GM11168 (cell line): ENCODE data around the gene ADGRF1.
"Not testable (repeated sequence)": the region's sequence is repeated elsewhere in the genome, so short reads cannot be mapped to it uniquely, and the experiment has no call there.

ENCODE experiments used
- in situ Hi-C: fragments of 300-500 bp; cut with MboI; formaldehyde crosslinking; loops from one replicate; pipeline ENCODE4 v1.12.0; 2022; ENCODE audit warnings: low sequenced_read_pairs; ENCODE audit not compliant: unreplicated experiment

ADGRF1 gene

GRCh38 chr6:47042275-47042791 is at the start of gene ADGRF1:
Gene ADGRF1 (minus strand): TSS chr6:47042332. CDS start chr6:47029061, 13,271 bp downstream.
- in situ Hi-C loops, result no loop called here

DNA sequence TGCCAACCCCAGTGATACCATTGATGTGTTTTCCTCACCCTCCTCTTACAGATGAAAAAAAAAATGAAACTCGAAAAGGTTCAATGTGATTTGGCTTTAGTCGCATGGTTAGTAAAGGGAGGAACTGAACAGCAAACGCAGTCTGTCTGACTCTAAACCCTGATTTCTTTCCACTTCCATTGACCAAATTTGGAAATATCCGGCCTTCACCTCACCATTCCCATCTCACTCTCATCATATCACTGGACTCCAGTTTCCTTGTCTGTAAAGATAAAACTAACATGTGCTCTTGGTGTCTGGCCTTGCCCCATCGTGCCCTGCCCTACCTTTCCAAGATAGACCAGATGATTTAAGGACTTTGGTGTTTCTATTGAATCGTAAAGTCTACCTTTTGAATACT is 48.7 kb upstream of the ADGRF1 start:
- in situ Hi-C loops, result no loop called here

- in situ Hi-C loops, result not testable (repeated sequence)
Observed at GRCh38 chr6:47089473-47089872, 47.3 kb upstream of the ADGRF1 start.

- in situ Hi-C loops, result no loop called here
Observed at GRCh38 chr6:47086051-47086770, 44.1 kb upstream of the ADGRF1 start.

DNA sequence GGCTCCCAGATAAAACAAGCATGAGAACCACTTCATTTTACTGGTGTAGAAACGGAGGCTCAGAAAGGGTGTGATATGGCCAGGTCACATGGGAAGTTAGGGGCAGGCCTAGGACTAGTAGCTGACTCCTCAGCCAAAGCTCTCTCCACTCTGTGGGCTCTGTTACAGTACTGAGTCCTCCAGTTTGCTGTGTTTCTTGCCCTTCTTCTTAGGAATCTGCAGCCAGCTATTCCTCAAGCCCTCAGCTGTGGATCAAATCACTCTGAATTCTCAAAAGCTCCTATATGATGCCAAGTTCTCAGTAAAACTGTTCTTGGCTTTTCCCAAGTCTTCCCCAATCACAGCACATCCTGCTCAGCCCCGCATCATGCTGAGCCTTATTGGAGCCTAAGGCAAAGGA is 42.5 kb upstream of the ADGRF1 start:
- in situ Hi-C loops, result no loop called here

DNA sequence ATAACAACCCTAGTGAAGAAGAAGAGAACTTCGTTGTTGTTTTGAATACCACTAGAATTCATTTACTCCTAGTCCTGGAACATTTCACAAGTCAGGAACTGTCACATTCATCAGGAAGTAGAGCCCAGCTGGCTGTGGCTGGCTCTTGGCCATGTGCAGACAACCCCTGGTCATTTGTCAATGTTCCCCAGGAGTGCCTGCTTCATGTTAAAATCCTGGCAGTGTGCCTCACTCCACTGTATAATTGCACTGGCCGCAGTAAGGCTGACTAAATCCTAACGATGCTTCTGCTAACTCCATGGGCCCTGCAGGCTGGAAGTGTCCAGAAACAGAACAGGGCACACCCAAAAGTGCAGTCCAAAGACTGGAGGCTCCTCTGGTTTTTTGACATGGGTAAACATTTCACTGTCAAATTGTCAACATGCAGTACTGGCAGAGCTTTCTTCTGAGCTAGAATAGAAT is 41.5 kb upstream of the ADGRF1 start:
- in situ Hi-C loops, result no loop called here

GRCh38 chr6:47080083-47080596 is 38.0 kb upstream of the ADGRF1 start:
- in situ Hi-C loops, result no loop called here

- in situ Hi-C loops, result no loop called here
Observed at GRCh38 chr6:47079638-47080037, 37.5 kb upstream of the ADGRF1 start.

DNA sequence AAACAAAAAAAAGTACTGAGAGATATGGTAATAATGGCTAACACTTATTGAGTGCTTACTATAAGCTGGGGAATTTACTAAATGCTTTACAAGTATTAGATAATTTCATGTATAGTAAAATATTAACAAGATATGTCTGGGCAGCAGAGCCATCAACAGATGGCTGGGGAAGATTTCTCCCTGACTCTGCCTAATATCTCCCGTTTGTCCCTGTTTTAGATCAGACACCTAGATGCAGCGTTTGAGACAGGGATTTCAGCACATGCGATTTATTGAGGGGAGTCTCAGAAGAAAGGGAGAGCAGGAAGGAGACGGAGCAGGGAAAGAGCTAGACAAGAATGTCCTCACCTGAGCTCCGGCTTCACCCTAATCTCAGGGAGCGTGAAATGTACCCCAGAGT is 36.9 kb upstream of the ADGRF1 start:
- in situ Hi-C loops, result no loop called here

- in situ Hi-C loops, result no loop called here
Observed at GRCh38 chr6:47076422-47077344, 34.6 kb upstream of the ADGRF1 start.

DNA sequence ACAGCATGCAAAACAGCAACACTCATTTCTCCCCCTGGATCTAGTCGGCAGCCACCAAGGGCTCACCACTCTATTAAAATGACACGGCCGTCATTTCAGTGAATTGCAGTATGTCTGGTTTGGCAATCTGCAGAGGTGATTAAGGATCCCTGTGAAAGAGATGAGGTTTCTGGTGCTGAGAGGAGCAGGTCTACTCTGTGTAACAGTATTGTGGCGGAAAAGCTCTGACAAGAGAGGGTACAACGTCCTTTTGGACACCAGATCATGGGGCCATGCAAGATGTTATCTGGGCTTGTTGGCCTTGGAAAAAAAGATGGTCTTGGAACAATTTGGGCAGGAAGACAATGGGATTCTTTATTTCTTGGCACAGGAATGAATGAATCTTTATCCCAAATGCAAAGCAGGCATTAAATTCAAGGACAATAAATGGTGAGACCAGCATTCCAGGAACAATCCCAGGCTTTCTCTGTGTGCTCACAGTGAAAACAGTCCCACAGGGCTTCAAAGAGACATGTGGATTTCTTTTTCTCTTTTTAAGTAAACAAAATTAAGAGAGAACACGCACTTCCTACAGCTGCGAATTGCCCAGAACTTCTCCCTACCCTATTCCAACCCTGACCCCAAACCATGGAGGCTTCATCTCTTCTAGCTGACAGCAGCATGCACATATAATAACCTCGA is 33.7 kb upstream of the ADGRF1 start:
- in situ Hi-C loops, result no loop called here

- in situ Hi-C loops, result no loop called here
Observed at GRCh38 chr6:47075168-47075567, 33.0 kb upstream of the ADGRF1 start.

GRCh38 chr6:47073125-47074110 is 31.3 kb upstream of the ADGRF1 start:
- in situ Hi-C loops, result no loop called here

GRCh38 chr6:47072667-47073066 is 30.5 kb upstream of the ADGRF1 start:
- in situ Hi-C loops, result no loop called here

DNA sequence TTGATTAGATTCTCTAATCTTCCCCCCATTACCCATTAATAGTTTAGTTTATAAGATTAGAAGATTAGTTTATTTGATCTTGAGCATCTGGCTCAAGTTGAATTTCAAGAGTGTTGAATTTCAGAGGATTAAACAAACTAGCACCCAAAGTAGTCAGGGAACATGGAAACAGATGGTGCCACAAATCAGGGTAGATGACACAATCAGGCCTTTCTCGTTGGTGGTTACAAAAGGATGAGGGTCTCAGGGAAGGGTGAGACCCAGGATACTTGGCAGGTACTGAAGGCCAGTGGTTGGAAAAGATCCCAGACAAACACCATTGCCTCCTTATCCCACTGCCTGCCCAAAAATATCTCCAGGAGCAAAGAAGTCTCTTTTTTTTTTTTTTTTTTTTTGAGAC is 29.5 kb upstream of the ADGRF1 start:
- in situ Hi-C loops, result no loop called here

- in situ Hi-C loops, result no loop called here
Observed at GRCh38 chr6:47070461-47070860, 28.3 kb upstream of the ADGRF1 start.

DNA sequence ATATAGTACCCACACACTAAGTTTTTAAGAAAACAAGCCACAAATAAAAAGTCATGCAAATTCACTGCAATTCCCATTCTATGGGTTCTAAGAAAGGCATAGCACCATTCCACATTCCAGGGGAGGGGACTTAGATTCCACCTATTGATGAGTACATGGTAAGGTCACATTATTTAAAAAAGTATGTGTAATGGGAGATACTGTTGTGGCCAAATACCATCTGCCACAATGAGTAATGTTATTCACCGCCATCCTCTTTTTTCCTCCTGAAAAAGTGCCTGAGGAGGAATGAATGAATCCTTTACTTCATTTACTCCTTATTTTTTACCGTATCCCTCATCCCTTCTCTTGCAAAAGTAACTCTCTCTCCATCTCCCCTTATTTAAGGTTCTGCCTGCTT is 27.0 kb upstream of the ADGRF1 start:
- in situ Hi-C loops, result no loop called here

- in situ Hi-C loops, result no loop called here
Observed at GRCh38 chr6:47066418-47066817, 24.3 kb upstream of the ADGRF1 start.

DNA sequence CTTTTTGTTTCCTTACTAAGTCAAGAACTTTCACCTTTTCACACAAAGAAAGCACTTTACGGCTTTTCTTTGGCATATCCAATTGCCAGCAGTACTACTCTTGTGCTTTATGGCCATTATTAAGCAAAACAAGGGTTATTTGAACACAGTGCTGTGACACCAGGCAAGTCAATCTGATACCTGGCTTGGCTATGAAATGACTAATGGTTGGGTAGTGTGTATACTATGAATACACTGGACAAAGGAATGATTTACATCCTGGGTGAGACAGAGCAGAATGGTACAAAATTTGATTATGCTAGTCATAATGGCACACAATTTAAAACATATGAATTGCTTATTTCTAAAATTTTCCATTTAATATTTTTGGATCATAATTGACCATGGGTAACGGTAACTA is 22.1 kb upstream of the ADGRF1 start:
- in situ Hi-C loops, result no loop called here
